GM19452 (cell line): ENCODE data around the gene AGAP1.

ENCODE experiments used
- ATAC-seq: cut with Tn5 transposase; IDR thresholded peaks from one replicate; pipeline ENCODE4 v1.9.1; 2021; ENCODE audit not compliant: unreplicated experiment

The AGAP1 gene

DNA sequence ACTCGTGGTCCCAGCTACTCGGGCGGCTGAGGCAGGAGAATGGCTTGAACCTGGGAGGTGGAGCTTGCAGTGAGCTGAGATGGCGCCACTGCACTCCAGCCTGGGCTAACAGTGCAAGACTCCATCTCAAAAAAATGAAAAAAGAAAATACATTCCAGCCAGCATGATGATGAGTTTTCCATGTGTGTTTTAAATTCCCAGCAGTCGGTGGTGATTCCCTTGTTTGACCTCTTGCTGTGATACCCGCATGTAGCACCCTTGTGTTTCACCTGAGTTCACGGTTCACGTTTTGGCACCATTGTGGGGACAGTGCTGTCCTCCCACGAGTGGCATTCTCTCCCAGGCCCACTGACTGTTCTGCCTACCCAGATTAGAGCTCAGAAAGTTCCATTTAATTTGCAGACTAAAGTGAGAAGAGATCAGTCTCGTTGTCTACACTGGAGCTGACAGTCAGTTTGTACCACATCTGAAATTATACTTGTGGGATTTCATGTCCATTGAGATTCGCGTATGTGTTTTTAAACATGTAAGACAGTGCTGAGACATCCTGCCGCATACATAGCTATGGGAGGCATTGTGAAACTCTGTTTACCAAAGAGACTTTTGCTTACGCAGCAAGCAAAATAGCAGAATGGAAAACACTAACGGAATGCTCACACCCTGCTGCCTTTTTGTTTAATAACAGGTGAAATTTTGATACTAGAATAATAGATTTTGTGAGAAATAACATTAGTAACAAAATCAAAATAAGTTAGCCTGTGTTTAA lies 517.3 kb downstream of the AGAP1 start:
- no peak for ATAC-seq

DNA sequence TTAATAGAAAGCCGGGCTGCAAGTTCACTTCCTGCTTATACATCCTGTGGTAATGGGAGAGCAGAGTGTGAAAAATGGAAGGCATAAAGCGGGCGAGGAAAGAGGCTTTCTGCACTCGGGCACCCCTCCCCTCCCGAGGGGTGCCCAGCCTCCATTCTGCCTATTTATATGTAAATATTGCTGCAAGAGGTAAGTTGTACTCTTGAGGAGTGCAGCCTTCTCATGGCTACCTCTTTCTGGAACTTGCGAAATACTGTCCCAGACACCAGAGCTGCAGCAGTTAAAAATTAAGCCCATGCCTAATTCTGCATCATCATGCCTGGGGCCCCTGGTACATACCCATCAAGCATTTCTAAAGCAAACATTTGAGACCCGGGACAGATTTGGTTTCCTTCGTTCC lies 518.3 kb downstream of the AGAP1 start:
- ATAC-seq, result no peak

DNA sequence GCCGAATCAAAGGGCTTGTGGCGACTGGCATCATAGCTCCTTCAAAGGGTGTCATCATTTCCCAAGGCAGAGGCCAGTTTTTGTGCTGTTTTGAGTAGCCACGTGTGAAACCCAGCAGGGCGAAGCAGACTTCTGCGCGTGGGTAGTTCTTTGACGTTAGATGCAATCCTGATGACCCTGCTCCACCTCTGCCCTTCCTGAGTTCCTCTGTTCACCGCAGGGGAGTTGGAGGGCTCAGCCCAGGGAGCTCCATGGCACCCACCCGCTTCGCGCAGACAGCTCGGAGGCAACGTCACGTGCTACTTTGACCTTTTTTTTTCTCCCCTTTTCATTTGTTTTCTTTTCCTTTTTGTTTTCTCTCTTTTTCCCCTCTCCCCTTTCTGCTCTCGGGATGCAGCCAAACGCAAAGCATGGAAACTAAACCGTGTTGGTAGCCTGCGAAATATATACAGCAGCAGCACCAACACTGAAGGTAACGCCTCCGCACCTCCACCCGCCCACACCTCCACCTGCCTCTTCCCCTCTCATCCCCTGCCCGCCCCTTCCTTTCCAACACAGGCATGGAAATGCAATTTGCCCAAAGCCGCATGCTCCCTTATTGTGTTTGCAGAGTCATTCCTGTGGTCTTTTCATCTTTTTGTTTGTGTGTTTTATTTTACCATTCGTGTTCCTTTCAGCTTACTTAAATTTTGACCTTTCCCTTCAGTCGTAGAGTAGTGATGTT lies 520.7 kb downstream of the AGAP1 start:
- no peak for ATAC-seq

DNA sequence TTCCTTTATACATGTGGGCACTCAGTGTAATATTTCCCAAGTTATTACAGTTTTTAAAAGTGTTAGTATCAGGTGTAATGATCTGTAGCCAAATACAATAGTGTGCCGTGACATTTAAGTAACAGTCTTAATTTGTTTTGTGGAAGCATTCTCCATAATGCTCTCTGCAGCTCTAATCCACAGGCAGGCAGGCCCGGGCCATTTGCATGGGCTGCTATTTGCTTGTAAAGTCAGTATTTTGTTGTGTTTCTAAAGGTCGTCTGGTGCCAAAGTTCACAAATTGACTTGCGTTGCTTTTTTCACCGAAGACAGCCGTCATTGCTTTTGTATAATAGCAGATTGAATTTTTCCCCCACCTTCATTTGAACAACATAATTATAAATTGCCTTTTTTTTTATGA lies 521.3 kb downstream of the AGAP1 start:
- no peak for ATAC-seq

DNA sequence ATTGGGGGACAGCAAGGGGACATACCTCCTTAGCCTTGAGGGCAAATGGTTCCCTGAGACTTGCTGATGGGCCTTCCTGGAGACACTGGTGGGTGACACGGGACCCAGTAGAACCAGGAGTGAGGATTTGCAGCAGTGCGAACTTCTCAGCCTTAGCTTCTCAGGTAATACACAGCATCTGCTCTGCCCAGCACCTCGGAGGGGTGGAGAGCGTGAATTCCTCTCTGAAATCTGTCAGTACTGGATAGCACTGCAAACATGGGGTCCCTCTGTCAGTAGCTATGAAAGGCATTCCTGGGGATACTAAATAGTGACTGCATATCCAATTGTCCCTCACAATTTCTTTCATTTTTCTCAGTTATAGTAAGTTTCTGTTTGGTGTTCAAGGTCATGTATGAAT lies 522.7 kb downstream of the AGAP1 start:
- ATAC-seq, result no peak

DNA sequence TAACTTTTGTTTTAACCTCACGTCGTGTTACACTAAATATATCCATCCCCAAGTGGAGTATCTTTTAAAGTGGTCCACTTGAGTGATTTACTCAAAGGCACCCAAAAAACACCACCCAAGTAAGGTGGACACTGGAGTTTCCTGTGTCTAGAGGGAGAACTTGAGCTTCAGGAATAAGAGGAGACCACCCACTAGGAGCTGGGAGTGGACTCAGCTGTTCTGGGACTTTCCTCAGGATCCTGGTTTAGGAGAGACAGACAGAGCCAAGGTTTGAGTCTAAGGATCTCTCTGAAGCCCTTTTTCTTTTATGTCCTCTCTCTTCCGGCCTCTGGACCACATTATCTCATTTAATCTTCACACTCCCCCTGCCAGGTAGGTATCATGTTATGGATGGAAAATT lies 523.6 kb downstream of the AGAP1 start:
- ATAC-seq, result no peak

DNA sequence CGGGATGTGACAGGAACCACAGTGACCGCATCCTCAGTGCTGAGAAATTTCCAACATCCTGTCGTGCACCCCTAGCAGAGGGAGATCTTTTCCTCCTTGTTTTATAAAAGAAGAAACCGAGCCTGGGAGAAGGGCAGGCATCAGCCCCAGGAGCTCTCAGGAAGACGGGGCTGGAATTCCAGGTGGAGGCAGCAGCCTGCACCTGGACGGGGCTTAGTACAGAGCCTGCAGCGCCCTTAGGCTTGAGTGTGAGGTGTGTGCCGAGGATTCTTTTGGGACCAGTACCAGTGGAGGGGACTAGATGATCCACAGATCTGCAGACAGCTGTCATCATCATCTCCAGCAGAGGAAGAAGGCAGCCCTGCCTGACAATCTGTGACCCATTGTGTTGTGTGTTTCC lies 525.6 kb downstream of the AGAP1 start:
- ATAC-seq, result no peak

DNA sequence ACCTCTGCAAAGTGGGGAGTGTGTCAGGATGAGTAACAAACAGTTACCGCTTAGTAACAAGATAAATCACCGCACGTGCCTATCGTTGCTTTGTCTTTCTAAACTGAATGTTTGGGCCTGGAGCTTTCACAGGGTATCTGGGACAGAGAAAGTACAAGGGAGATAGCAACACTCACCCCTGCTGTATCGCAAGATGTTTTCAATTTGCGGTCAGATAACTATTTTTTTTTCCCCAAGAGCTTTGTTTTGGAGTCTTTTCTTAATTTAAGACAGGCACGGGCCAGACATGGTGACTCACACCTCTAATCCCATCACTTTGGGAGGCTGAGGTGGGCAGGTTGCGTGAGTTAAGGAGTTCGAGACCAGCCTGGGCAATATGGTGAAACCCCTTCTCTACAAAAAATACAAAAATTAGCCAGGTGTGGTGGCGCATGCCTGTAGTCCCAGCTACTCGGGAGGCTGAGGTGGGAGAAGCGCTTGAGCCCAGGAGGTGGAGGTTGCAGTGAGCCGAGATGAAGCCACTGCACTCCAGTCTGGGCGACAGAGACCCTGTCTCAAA lies 527.7 kb downstream of the AGAP1 start:
- no peak for ATAC-seq

DNA sequence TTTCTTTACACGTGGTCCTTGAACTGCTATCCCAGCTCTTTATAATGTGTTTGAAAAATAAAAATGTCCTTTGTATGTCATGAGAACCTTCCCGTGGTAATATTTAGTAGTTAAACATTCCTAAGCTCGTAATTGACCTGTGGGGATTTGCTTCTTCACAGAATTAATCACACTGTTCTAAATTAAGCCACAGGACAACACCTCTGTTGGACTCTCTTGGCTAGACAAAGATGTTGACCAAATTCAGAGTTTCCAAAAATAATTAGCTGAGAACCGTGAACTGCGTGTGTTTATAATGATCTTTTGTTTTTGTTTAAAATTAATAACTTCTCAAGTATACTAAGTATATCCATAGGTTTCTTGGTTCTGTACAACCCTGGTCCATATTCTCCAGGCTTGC lies 528.3 kb downstream of the AGAP1 start:
- ATAC-seq, result no peak

DNA sequence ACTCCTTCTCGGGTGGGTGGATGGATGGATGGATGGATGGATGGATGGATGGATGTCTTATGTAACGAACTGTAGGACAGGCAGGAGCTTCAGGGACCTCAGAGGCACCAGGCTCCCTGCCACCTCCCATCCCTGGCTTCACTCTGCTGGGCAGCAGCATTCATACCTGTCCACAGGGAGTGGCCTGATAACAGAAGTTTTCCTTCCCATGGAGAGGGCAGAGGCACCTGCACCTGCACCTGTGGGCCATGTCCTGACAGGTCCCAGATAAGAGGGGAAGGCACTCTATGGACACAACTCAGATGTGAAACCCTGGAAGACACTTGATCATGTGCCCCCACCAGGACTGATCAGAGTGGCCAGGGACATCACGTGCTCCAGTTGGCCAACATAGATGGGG lies 532.0 kb downstream of the AGAP1 start:
- no peak for ATAC-seq

DNA sequence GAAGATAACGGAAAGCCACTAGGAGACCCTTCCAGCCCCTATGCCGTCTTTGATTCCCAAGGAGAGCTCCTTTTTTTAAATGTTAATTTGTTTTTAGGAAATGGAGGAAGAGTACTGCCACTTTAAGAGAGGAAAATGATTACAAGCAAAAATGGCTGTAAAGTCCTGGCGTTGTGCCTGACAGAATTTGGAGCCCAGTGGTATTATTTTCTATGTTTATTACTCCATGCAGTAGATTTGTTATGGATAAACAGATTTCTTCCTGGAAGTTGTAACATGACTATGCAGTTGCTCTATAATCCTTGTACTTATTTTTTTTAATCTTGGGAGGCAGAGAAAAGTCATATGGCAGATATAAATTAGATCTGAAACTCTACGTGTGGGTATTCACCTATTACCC lies 533.0 kb downstream of the AGAP1 start:
- no peak for ATAC-seq

DNA sequence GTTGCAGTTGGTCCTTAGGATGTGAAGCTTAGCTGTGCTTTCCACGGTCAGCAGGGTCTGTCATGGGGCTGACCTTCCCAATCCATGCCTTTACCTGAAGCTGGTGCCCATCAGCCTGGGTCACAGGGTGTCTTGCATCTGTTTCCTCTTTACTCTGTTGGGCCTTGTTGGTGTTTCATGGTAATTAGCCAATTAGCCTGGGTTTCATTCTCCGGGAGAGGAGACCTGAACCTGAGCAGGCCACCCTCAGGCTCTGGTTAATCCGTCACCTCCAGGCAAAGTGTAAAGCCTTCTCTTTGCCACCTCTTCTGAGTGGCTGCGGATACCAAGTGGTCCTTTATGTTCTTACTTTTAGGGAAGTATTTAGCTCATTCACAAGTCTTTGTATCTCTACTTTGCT lies 534.2 kb downstream of the AGAP1 start:
- ATAC-seq, result no peak

DNA sequence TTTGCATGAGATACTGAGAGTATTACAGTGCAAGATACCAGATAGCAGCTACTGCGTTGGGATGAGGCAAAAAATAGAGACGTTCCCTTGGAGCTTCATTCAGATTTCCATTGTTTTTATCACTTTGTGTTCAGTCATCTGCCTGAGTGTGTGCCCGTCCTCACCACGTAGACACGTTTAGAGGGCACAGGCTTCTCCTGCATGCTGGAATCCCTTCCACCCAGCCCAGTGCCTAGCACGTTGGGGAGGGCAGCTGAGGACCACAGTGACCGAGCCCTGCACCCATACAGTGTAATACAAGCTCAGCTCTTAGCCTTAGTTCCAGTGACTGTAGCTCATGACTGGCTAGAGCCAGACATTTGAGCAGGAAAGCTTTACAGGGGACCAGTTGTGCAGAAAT lies 539.6 kb downstream of the AGAP1 start:
- no peak for ATAC-seq

DNA sequence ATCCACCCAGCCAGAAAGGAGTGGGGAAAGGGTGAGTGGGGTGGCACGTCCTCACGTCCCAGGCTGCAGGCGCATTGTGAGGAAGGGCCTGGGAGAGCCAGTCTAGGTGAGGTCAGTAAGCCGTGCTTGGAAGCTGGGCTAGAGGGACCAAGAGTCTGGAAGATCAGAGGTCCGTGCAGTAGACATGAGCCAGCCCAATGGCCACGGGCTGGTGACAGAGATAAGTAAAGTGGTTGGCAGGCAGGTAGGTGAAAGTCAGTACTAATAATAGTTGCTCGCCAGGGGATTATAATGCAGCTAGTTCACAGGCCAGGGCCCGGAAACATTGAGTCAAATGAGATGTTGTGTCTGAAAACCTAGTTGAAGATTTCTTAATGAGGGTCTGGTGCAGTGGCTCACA lies 541.1 kb downstream of the AGAP1 start:
- no peak for ATAC-seq

DNA sequence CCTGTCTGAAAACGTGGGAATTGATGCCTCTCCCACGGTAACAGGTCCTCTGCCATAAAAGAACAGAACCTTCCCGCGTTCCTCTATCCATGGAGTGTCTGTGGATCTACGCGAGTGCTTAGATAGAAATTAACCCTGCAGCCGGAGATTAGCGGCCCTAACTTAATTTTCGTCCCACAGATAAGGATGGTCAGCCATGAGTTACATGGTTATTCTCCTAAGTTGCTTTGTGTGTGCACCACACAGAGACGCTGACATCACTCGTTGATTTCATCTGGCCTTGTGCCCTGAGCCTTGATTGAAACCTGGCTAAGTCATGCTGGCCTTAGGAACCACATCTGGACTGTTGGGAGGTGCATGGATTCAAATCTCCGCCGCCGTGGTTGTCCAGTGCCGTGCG lies 542.2 kb downstream of the AGAP1 start:
- no peak for ATAC-seq

DNA sequence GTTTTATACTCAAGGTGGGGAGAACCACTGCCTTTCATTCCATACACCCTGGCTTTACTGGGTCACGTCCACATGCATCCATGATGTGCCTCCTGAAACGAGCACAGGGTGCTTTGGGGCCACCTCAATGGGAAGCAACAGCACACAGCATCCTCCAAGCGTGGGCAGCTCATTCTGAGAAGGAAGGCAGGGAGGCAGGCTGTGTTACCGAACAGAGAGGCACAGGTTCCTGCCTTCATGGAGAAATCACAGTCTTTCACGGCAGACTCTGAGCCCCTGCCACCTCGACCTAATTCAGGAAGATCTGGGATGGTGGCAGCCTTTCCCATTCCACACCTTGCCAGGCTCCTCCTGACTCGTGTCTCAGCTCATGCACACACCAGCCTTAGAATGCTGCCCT lies 544.3 kb downstream of the AGAP1 start:
- ATAC-seq, result no peak

DNA sequence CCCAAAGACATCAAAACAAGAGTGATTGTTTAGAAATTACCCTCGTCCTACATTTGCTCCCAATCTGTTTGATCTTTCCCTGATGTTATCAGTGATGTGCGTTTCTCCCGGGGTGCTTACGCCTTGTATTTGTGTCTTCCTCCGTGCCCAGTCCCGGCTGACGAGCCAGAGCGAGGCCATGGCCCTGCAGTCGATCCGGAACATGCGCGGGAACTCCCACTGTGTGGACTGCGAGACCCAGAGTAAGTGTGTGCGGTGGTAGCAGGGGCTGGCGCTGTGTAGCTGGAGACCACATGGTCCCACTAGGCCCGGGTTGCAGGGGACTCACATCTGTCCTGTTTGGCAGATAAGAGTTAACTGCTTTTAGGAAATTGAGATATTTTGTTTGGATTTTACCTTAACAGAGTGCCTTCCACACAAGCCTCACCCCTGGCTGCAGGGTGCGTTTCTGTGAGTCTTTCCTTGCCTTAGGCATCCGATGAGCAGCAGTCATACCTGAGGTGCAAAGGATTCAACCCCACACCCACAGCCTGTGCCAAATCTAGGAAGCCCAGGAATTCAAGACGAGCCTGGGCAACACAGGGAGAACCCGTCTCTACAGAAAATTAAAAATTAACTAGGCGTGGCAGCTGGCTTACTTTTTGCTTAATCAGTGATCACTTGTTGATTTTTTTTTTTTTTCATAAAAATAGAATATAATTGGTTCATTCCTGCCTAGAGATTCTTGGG lies 546.9 kb downstream of the AGAP1 start:
- no peak for ATAC-seq

DNA sequence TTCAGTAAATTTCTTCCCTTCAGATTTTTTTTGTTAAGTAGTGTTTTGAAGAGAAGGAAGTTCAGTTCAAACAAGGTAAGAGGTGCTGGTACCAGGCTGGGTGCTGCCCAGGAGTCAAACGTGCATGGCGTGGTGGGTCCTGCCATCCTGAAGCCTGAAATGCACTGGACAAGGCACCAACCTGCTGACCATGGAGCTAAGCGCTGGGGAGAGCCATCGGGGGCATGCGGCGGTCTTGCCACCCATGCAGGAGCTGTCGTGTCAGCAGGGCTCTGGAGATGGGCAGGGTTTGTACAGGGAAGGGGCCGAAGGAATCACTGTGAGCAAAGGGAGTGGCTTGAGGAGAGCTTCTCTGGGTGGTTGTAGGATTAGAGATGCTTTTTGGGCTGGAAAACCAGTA lies 547.8 kb downstream of the AGAP1 start:
- ATAC-seq, result no peak

DNA sequence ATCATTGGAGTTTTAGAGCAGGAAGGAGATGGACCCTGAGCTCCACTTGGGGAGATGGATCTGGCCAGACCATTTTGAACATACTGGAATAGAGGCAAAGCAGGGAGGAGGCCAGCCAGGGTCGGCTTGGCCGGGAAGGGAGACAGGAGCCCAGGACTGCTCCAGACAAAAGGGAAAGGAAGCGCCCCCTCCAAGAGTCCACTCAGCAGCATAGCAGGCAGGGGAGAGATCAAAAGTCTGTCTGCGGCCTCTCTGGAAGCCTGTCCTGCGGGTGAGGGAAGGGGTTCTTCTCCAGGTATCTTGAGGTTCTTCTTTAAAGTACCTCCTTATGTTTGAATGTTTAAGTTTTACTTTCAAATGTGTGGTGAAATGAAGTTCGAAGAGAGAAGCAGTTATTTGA lies 548.2 kb downstream of the AGAP1 start:
- no peak for ATAC-seq

DNA sequence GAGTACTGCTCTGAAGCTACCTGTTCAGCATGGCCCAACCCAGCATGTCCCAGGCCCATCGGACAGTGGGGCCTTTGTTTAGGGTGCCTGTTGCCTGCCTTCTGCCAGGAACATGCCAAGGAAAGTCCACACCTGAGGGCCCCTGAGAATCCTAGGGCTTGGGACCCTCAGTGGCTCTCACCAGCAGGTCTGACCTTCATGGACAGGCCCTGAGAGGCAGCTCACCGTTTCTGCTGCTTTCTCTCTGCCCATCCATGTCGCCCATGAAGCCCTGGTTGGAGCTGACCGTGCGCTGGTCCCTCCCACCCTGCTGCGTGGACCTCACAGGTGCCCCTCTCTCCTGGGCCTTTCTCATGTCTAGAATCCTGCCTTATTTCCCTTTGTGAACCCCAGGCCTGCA lies 550.3 kb downstream of the AGAP1 start:
- ATAC-seq, result no peak

DNA sequence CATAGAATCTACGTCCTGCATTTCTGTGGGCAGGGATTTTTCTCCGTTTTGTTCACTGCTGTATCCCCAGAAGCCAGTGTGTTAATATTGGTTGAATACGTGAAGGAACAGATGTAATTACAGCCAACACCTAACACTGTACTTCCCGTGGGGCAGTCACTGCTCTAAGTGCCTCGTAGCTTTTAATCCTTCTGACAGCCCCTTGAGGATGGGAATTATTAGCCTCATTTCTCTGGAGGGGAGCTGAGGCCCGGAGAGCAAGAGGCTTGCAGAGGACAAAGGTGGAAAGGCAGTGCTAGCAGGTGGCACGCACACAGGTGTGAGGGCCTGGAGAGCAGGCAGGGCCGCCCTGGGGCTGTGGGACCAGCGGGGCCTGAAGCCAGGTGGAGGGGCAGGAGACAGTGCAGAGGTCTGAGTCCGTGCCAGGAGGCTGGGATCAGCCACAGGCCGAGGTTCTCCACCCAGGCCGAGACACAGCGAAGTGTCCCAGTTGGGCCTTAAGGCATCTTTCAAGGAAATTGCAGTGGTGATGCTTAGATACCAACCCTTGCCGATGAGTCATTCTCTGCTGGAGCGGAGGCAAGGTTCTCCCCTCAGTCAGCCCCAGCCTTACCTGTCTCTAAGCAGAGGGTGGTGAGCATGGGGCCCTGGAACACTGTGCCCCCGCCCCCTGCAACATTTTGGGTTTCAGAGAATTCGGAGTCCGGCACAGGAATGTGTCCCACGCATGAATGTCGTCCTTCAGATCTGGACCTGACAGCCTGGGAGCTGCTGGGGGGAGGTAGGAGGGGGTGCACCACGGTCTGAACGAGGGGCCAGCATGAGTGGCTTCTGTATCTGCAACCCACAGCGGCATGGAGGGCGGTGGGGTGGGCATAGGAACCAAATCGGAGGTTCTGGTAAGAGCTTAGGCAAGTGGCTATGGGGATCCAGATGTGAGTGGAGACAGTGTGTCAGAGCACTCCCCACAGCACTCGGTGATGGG lies 551.7 kb downstream of the AGAP1 start:
- ATAC-seq, result no peak
